Gastroesophageal sphincter (tissue), 4 donors: ENCODE measurements around the gene CDKAL1. TPM values are rescaled to one million over a fixed set of nuclear protein-coding genes. Genes with fewer than 3 reads are reported as not detected.
"Not testable (repeated sequence)": the region's sequence is repeated elsewhere in the genome, so short reads cannot be mapped to it uniquely, and the experiment has no call there.

Source experiments
- ATAC-seq: fragments of 150-250 bp; one replicate; pipeline ENCODE4 v1.9.1; 2016; ENCODE audit warnings: mild to moderate bottlenecking, moderate library complexity
- H3K27ac ChIP-seq, 4 donors: fragments of 200-600 bp; sonication (generic) in 3 of 4; 1 replicate in 3 of 4; 2 replicates in 1 of 4; pipeline ENCODE4 v1.5.1; 2016 to 2019
- H3K27me3 ChIP-seq: fragments of 200-600 bp; sonication (generic); one replicate; pipeline ENCODE4 v1.5.1; 2019
- H3K36me3 ChIP-seq, 2 donors: fragments of 200-600 bp; sonication (generic); one replicate each; pipeline ENCODE4 v1.5.1; 2019; ENCODE audit warnings: control low read depth in 1 of 2
- H3K4me1 ChIP-seq, 3 donors: fragments of 200-600 bp; sonication (generic); 1 replicate in 2 of 3; 2 replicates in 1 of 3; pipeline ENCODE4 v1.5.1; 2016 to 2019; ENCODE audit warnings: control low read depth in 2 of 3
- H3K4me3 ChIP-seq, 2 donors: fragments of 200-600 bp; sonication (generic); one replicate each; pipeline ENCODE4 v1.5.1; 2019; ENCODE audit warnings: mild to moderate bottlenecking in 1 of 2, moderate library complexity in 1 of 2
- H3K9me3 ChIP-seq, 3 donors: fragments of 200-600 bp; sonication (generic); one replicate each; pipeline ENCODE4 v1.5.1; 2017 to 2019; ENCODE audit warnings: control low read depth in 2 of 3
- CTCF ChIP-seq, 4 experiments: fragments of 200-600 bp in 2 of 4; fragments of 450-650 bp in 2 of 4; sonication (generic) in 1 of 4; IDR thresholded peaks; one replicate each; pipeline ENCODE4 v1.5.1; 2017 to 2019; ENCODE audit warnings: antibody characterized with exemption in 4 of 4, mild to moderate bottlenecking in 2 of 4, moderate library complexity in 2 of 4
- EP300 ChIP-seq: sonication (generic); formaldehyde crosslinking; IDR thresholded peaks from one replicate; pipeline ENCODE4 v1.6.1; 2017; ENCODE audit warnings: antibody characterized with exemption, mild to moderate bottlenecking
- POLR2A ChIP-seq, 2 donors: fragments of 450-650 bp; IDR thresholded peaks; one replicate each; pipeline ENCODE4 v1.6.1; 2017; ENCODE audit warnings: antibody characterized with exemption in 2 of 2, mild to moderate bottlenecking in 2 of 2, moderate library complexity in 1 of 2
- POLR2AphosphoS5 ChIP-seq: sonication (generic); formaldehyde crosslinking; IDR thresholded peaks from one replicate; pipeline ENCODE4 v1.6.1; 2017; ENCODE audit warnings: antibody characterized with exemption
- WGBS, 2 donors: methylation state at CpG; one replicate each; pipeline ENCODE4 v1.1.5; 2018; ENCODE audit warnings: low coverage in 1 of 2; 5-methylcytosine and 5-hydroxymethylcytosine counted together
- total RNA-seq, 4 donors: library from RNA; depleted of rRNA; stranded (reverse); fragments of >200 nt; gene quantifications; one replicate each; pipeline ENCODE4 v1.1.0, GENCODE V29; 2016

The CDKAL1 gene
- total RNA-seq, 4 donors from 2014 or later: 10.9 to 17.9 (median 15.0) TPM

GRCh38 chr6:21049572-21049971 is 515.3 kb downstream of the CDKAL1 start:
- Histone ChIP-seq H3K36me3 (no peaks in the 10 kb centered on the region), H3K27me3 (no peaks in the 10 kb centered on the region), H3K9me3 (no peaks in the 10 kb centered on the region), H3K27ac (no peak overlapping the region), H3K4me1 (no peaks in the 10 kb centered on the region), H3K4me3 (no peak overlapping the region)
- TF ChIP-seq POLR2A (IDR thresholded peaks at IDR 0.05) (no peak), EP300 (no peak), CTCF (IDR thresholded peaks at IDR 0.05) (no peak), POLR2AphosphoS5 (no peak)
- ATAC-seq: no peak

GRCh38 chr6:21050935-21051334 is 516.7 kb downstream of the CDKAL1 start:
- Histone ChIP-seq H3K4me3 (no peak overlapping the region), H3K36me3 (no peaks in the 10 kb centered on the region), H3K27me3 (no peaks in the 10 kb centered on the region), H3K9me3 (no peaks in the 10 kb centered on the region), H3K4me1 (no peaks in the 10 kb centered on the region), H3K27ac (no peak overlapping the region)
- ATAC-seq: no peak
- TF ChIP-seq EP300 (no peak), POLR2A (IDR thresholded peaks at IDR 0.05) (no peak), CTCF (IDR thresholded peaks at IDR 0.05) (no peak), POLR2AphosphoS5 (no peak)
- WGBS, 2 donors: 90 to 94% methylated on average over 2 of the region's 2 CpGs

GRCh38 chr6:21051777-21052176 is 517.5 kb downstream of the CDKAL1 start:
- no peak for TF ChIP-seq POLR2A (IDR thresholded peaks at IDR 0.05)
- no peak for TF ChIP-seq POLR2AphosphoS5
- no peak for TF ChIP-seq CTCF (IDR thresholded peaks at IDR 0.05)
- no peak for TF ChIP-seq EP300
- no peak overlapping the region for H3K27ac ChIP-seq
- no peak overlapping the region for H3K4me3 ChIP-seq
- no peaks in the 10 kb centered on the region for H3K36me3 ChIP-seq
- H3K4me1 ChIP-seq: no peaks in the 10 kb centered on the region
- no peak for ATAC-seq
- no peaks in the 10 kb centered on the region for H3K27me3 ChIP-seq
- H3K9me3 ChIP-seq: no peaks in the 10 kb centered on the region

GRCh38 chr6:21053612-21054011 is 519.4 kb downstream of the CDKAL1 start:
- no peak overlapping the region for H3K27ac ChIP-seq
- no peaks in the 10 kb centered on the region for H3K4me1 ChIP-seq
- no peak overlapping the region for H3K4me3 ChIP-seq
- WGBS, 2 donors: 97 to 100% methylated on average over 2 to 4 of the region's 4 CpGs
- no peaks in the 10 kb centered on the region for H3K27me3 ChIP-seq
- H3K9me3 ChIP-seq: peaks cover 0 to 12% (median 0%) of the 10 kb centered on the region in 3 donors
- no peaks in the 10 kb centered on the region for H3K36me3 ChIP-seq
- ATAC-seq: no peak
- TF ChIP-seq EP300 (no peak), POLR2AphosphoS5 (no peak), POLR2A (IDR thresholded peaks at IDR 0.05) (no peak), CTCF (IDR thresholded peaks at IDR 0.05) (no peak)

GRCh38 chr6:21055480-21055879 is 521.2 kb downstream of the CDKAL1 start:
- not testable (repeated sequence) for H3K36me3 ChIP-seq, H3K27ac ChIP-seq, H3K4me1 ChIP-seq, ATAC-seq, H3K4me3 ChIP-seq, H3K27me3 ChIP-seq
- WGBS, 2 donors: 93 to 100% methylated on average over 2 of the region's 2 CpGs
- peaks cover 0 to 27% (median 0%) of the 10 kb centered on the region in 3 donors for H3K9me3 ChIP-seq

- Histone ChIP-seq H3K27me3 (no peaks in the 10 kb centered on the region), H3K27ac (no peak overlapping the region), H3K4me1 (no peaks in the 10 kb centered on the region), H3K9me3 (peaks cover 0 to 27% (median 0%) of the 10 kb centered on the region in 3 donors), H3K4me3 (no peak overlapping the region), H3K36me3 (peaks cover 0 to 8% of the 10 kb centered on the region in 2 donors)
- no peak for ATAC-seq
- TF ChIP-seq EP300: no peak
- no peak for TF ChIP-seq POLR2A (IDR thresholded peaks at IDR 0.05)
- TF ChIP-seq CTCF (IDR thresholded peaks at IDR 0.05): no peak
- no peak for TF ChIP-seq POLR2AphosphoS5
These were observed 527.6 kb downstream of the CDKAL1 start for GRCh38 chr6:21061892-21062291.
